GM19467 (cell line): ENCODE data around the gene OR11G2.
"Not testable (repeated sequence)": the region's sequence is repeated elsewhere in the genome, so short reads cannot be mapped to it uniquely, and the experiment has no call there.

Source experiments
- ATAC-seq: cut with Tn5 transposase; IDR thresholded peaks from one replicate; pipeline ENCODE4 v1.9.1; 2021; ENCODE audit warnings: mild to moderate bottlenecking, moderate library complexity; ENCODE audit not compliant: unreplicated experiment

OR11G2 gene

GRCh38 chr14:20219033-20219432 is 28.3 kb downstream of the OR11G2 start:
- no peak for ATAC-seq

GRCh38 chr14:20223410-20223809 is 32.7 kb downstream of the OR11G2 start, which contains the start of gene OR11H6:
Gene OR11H6, plus strand, starts transcription at chr14:20223710. Its CDS starts 0 bp downstream, at chr14:20223710.
- ATAC-seq, result no peak

- no peak for ATAC-seq
These were observed 38.0 kb downstream of the OR11G2 start, which contains the start of gene OR11H7 for GRCh38 chr14:20228681-20229080. Gene OR11H7, plus strand, starts transcription at chr14:20228981.

- ATAC-seq, result not testable (repeated sequence)
These were observed 44.7 kb downstream of the OR11G2 start for GRCh38 chr14:20235415-20235814.

- ATAC-seq, result no peak
These were observed 57.0 kb downstream of the OR11G2 start for GRCh38 chr14:20247646-20248246.
